Measurements from ENCODE around the gene MBNL1. TPM values are rescaled to one million over a fixed set of nuclear protein-coding genes. Genes with fewer than 3 reads are reported as not detected.

The MBNL1 gene
- total and polyA plus RNA-seq, 2 of the 13 experiments (the other 11 are each of a cell fraction or from before 2014, with no cell fraction given), result 27.1 to 55.4 TPM

GRCh38 chr3:152296382-152296781 lies 27.7 kb downstream of the MBNL1 start:
- H3K9me3 ChIP-seq (ENCODE audit: low read length), result no peaks in the 10 kb centered on the region
- peaks cover 87% of the 10 kb centered on the region for H3K79me2 ChIP-seq (ENCODE audit: insufficient read depth, low read length)
- no peak for FAIRE-seq
- ChIA-PET CTCF (ENCODE audit: low intra/inter-chr PET ratio, low total read pairs) (no interaction called here), POLR2A (no interaction called here)
- ATAC-seq, result no peak
- H3K36me3 ChIP-seq (replicated peaks in 1 of 2; ENCODE audit: control insufficient read depth in 1 of 2, insufficient read depth in 2 of 2, low read length in 2 of 2), result peaks cover 1 to 3% of the 10 kb centered on the region in 2 experiments; a peak in 1 of 5 replicates
- no peaks in the 10 kb centered on the region for H3K27me3 ChIP-seq (ENCODE audit: control insufficient read depth in 1 of 2, insufficient read depth in 2 of 2, low read length in 2 of 2)
- no peak overlapping the region for H2AFZ ChIP-seq (ENCODE audit: low read length)
- no peak overlapping the region for H3K9ac ChIP-seq (ENCODE audit: insufficient read depth, low read depth, low read length)
- 95% methylated on average over 3 of the region's 3 CpGs for WGBS (ENCODE audit: low lambda C conversion rate)
- no TSS peak for BruUV-seq (replicated peaks)
- in situ Hi-C loops (cut with HindIII; ENCODE audit: extremely low pct_ligation_motif_present, low pct_unique_long_range_greater_than_20kb), result no loop called here
- H4K20me1 ChIP-seq (ENCODE audit: insufficient read depth, low read length), result peaks cover 2% of the 10 kb centered on the region; the same call in 1 of the 2 replicates
- no peak overlapping the region for H3K4me2 ChIP-seq (ENCODE audit: low read depth, low read length)
- no peak for DNase-seq (ENCODE audit: low spot score)
- intact Hi-C loops (cut with micrococcal nuclease; ENCODE audit: unreplicated experiment), result no loop called here
- no peak overlapping the region for H3K4me3 ChIP-seq (replicated peaks in 1 of 3; ENCODE audit: insufficient read depth in 1 of 3, low read depth in 2 of 3, low read length in 3 of 3)
- H3K27ac ChIP-seq (ENCODE audit: extremely low read length, insufficient read depth, low read length), result no peak overlapping the region
- peaks cover 70% of the 10 kb centered on the region for H3K4me1 ChIP-seq (ENCODE audit: insufficient read depth, low read length)
- TF ChIP-seq ZNF577 (CRISPR knock-in tag; IDR thresholded peaks at IDR 0.05; ENCODE audit: borderline replicate concordance, low read depth), result no peak
- no peak for TF ChIP-seq RORA (CRISPR knock-in tag; IDR thresholded peaks at IDR 0.05)
- TF ChIP-seq ZEB1 (IDR thresholded peaks at IDR 0.05; ENCODE audit: insufficient replicate concordance, low read depth), result no peak
- no peak for TF ChIP-seq MTERF4 (CRISPR knock-in tag; IDR thresholded peaks at IDR 0.05)
- no peak for TF ChIP-seq GLI4 (CRISPR knock-in tag; IDR thresholded peaks at IDR 0.05; ENCODE audit: borderline replicate concordance)
- TF ChIP-seq ZNF17 (CRISPR knock-in tag; IDR thresholded peaks at IDR 0.05), result no peak
- no peak for TF ChIP-seq ASH2L (IDR thresholded peaks at IDR 0.05; ENCODE audit: insufficient read length, low read depth, low read length)
- TF ChIP-seq ETV6 (CRISPR knock-in tag; conservative IDR thresholded peaks at IDR 0.05), result no peak
- TF ChIP-seq PREB (CRISPR knock-in tag; IDR thresholded peaks at IDR 0.05), result no peak
- no peak for TF ChIP-seq ZNF362 (CRISPR knock-in tag; IDR thresholded peaks at IDR 0.05; ENCODE audit: borderline replicate concordance)
- TF ChIP-seq ATF3 (CRISPR knock-in tag; IDR thresholded peaks at IDR 0.05), result no peak
- no peak for TF ChIP-seq FUBP1 (CRISPR knock-in tag; IDR thresholded peaks at IDR 0.05; ENCODE audit: borderline replicate concordance)
- no peak for TF ChIP-seq ZNF607 (CRISPR knock-in tag; IDR thresholded peaks at IDR 0.05; ENCODE audit: borderline replicate concordance)
- no peak for TF ChIP-seq ATF1 (CRISPR knock-in tag; IDR thresholded peaks at IDR 0.05)
- no peak for TF ChIP-seq HNF4G (IDR thresholded peaks at IDR 0.05; ENCODE audit: borderline replicate concordance, low read depth, low read length)
- no peak for TF ChIP-seq HNF4G (CRISPR knock-in tag; IDR thresholded peaks at IDR 0.05; ENCODE audit: borderline replicate concordance, low read depth)
- no peak for TF ChIP-seq HES4 (CRISPR knock-in tag; IDR thresholded peaks at IDR 0.05; ENCODE audit: borderline replicate concordance)
